Measurements from ENCODE around the gene PLXNA2. TPM values are rescaled to one million over a fixed set of nuclear protein-coding genes. Genes with fewer than 3 reads are reported as not detected.

Gene PLXNA2
- total RNA-seq, 2 experiments from 2014 or later: 1.1 to 1.2 TPM

- Mint-ChIP-seq H3K36me3 (ENCODE audit: low read depth) (no peaks in the 10 kb centered on the region), H3K4me3 (no peak overlapping the region), H3K9me3 (no peaks in the 10 kb centered on the region), H3K4me1 (no peaks in the 10 kb centered on the region), H3K27ac (no peak overlapping the region), H3K27me3 (peaks cover 40% of the 10 kb centered on the region)
- no peak for DNase-seq
- CTCF ChIA-PET: interaction anchor here (1.3 kb wide), 1 partner anchor 11 kb away, joined by 6 read pairs; no protein-coding TSS in a partner anchor
- POLR2A ChIA-PET: no interaction called here
These were observed 270.2 kb downstream of the PLXNA2 start for GRCh38 chr1:207973898-207974568.

- no peak overlapping the region for H3K4me3 Mint-ChIP-seq
- no peaks in the 10 kb centered on the region for H3K4me1 Mint-ChIP-seq
- no peaks in the 10 kb centered on the region for H3K36me3 Mint-ChIP-seq (ENCODE audit: low read depth)
- ChIA-PET CTCF (interaction anchor here (1.1 to 1.4 kb wide), 2 partner anchors 8 to 9 kb away, joined by 3 read pairs; no protein-coding TSS in a partner anchor), POLR2A (no interaction called here)
- no peak for DNase-seq
- H3K9me3 Mint-ChIP-seq: no peaks in the 10 kb centered on the region
- peaks cover 35% of the 10 kb centered on the region for H3K27me3 Mint-ChIP-seq
- no peak overlapping the region for H3K27ac Mint-ChIP-seq
These were observed 271.8 kb downstream of the PLXNA2 start for GRCh38 chr1:207972337-207972736.
